HepG2 (cell line): ENCODE measurements around the gene VPS13C.

ENCODE experiments used
- AKNA ChIP-seq: sonication (generic); formaldehyde crosslinking; IDR thresholded peaks from 2 replicates; pipeline ENCODE4 v1.4.0; 2020; ENCODE audit warnings: missing genetic modification reagents, borderline replicate concordance
- ATAD3A ChIP-seq: sonication (generic); formaldehyde crosslinking; IDR thresholded peaks from 2 replicates; pipeline ENCODE4 v1.4.0; 2020; ENCODE audit warnings: missing genetic modification reagents
- JUNB ChIP-seq: sonication (generic); formaldehyde crosslinking; IDR thresholded peaks from 2 replicates; pipeline ENCODE4 v1.8.0; 2022; ENCODE audit warnings: missing genetic modification reagents, mild to moderate bottlenecking, borderline replicate concordance
- NFATC3 ChIP-seq: sonication (generic); formaldehyde crosslinking; IDR thresholded peaks from 2 replicates; pipeline ENCODE4 v1.5.1; 2020; ENCODE audit warnings: mild to moderate bottlenecking, missing genetic modification reagents
- NFYC ChIP-seq: IDR thresholded peaks from 2 replicates; pipeline ENCODE4 v1.6.1; 2016; ENCODE audit warnings: missing genetic modification reagents, missing compliant biosample characterization
- PLSCR1 ChIP-seq: sonication (generic); formaldehyde crosslinking; IDR thresholded peaks from 2 replicates; pipeline ENCODE4 v1.5.0; 2020; ENCODE audit warnings: missing genetic modification reagents, mild to moderate bottlenecking, borderline replicate concordance
- RAD21 ChIP-seq: fragments of 450-650 bp; formaldehyde crosslinking; IDR thresholded peaks from 2 replicates; pipeline ENCODE4 v1.5.0; 2020; ENCODE audit warnings: mild to moderate bottlenecking
- RNF2 ChIP-seq: fragments of 450-650 bp; conservative IDR thresholded peaks from 2 replicates; pipeline ENCODE4 v1.6.1; 2016; ENCODE audit warnings: low read depth
- SMAD3 ChIP-seq: sonication (generic); formaldehyde crosslinking; IDR thresholded peaks from 2 replicates; pipeline ENCODE4 v1.4.0; 2020; ENCODE audit warnings: missing genetic modification reagents
- ZBTB42 ChIP-seq: sonication (generic); formaldehyde crosslinking; IDR thresholded peaks from 2 replicates; pipeline ENCODE4 v1.5.0; 2020; ENCODE audit warnings: mild to moderate bottlenecking, missing genetic modification reagents
- ZNF263 ChIP-seq: sonication (generic); formaldehyde crosslinking; IDR thresholded peaks from 2 replicates; pipeline ENCODE4 v1.4.0; 2020; ENCODE audit warnings: missing genetic modification reagents
- ZNF703 ChIP-seq: sonication (generic); formaldehyde crosslinking; IDR thresholded peaks from 2 replicates; pipeline ENCODE4 v1.5.1; 2020; ENCODE audit warnings: missing genetic modification reagents, mild to moderate bottlenecking, moderate library complexity, borderline replicate concordance
- TF ChIP-seq, protein P1 (sequence below): sonication (generic); formaldehyde crosslinking; IDR thresholded peaks from 2 replicates; pipeline ENCODE4 v1.4.0; 2020; ENCODE audit warnings: mild to moderate bottlenecking, missing genetic modification reagents
- TF ChIP-seq, protein P2 (sequence below): sonication (generic); formaldehyde crosslinking; IDR thresholded peaks from 2 replicates; pipeline ENCODE4 v1.5.0; 2020; ENCODE audit warnings: mild to moderate bottlenecking, missing genetic modification reagents, moderate library complexity

GRCh38 chr15:62060896-62061280 lies 641 bp upstream of the VPS13C start:
- no peak for TF ChIP-seq SMAD3 (CRISPR knock-in tag)
- TF ChIP-seq, protein P1, sequence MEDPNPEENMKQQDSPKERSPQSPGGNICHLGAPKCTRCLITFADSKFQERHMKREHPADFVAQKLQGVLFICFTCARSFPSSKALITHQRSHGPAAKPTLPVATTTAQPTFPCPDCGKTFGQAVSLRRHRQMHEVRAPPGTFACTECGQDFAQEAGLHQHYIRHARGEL = no peak
- no peak for TF ChIP-seq ZBTB42 (CRISPR knock-in tag)
- TF ChIP-seq NFATC3 (CRISPR knock-in tag) = no peak
- TF ChIP-seq AKNA (CRISPR knock-in tag) = no peak
- no peak for TF ChIP-seq JUNB (CRISPR knock-in tag)
- no peak for TF ChIP-seq RNF2
- no peak for TF ChIP-seq PLSCR1 (CRISPR knock-in tag)
- TF ChIP-seq ATAD3A (CRISPR knock-in tag) = no peak
- TF ChIP-seq ZNF703 (CRISPR knock-in tag) = no peak; the same call in 1 of the 2 replicates
- TF ChIP-seq ZNF263 (CRISPR knock-in tag) = no peak
- TF ChIP-seq RAD21 = no peak
- TF ChIP-seq, protein P2, sequence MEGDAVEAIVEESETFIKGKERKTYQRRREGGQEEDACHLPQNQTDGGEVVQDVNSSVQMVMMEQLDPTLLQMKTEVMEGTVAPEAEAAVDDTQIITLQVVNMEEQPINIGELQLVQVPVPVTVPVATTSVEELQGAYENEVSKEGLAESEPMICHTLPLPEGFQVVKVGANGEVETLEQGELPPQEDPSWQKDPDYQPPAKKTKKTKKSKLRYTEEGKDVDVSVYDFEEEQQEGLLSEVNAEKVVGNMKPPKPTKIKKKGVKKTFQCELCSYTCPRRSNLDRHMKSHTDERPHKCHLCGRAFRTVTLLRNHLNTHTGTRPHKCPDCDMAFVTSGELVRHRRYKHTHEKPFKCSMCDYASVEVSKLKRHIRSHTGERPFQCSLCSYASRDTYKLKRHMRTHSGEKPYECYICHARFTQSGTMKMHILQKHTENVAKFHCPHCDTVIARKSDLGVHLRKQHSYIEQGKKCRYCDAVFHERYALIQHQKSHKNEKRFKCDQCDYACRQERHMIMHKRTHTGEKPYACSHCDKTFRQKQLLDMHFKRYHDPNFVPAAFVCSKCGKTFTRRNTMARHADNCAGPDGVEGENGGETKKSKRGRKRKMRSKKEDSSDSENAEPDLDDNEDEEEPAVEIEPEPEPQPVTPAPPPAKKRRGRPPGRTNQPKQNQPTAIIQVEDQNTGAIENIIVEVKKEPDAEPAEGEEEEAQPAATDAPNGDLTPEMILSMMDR (CRISPR knock-in tag) = no peak
- TF ChIP-seq NFYC (CRISPR knock-in tag) = no peak
